ENCODE measurements around the gene DSC1.

DNA sequence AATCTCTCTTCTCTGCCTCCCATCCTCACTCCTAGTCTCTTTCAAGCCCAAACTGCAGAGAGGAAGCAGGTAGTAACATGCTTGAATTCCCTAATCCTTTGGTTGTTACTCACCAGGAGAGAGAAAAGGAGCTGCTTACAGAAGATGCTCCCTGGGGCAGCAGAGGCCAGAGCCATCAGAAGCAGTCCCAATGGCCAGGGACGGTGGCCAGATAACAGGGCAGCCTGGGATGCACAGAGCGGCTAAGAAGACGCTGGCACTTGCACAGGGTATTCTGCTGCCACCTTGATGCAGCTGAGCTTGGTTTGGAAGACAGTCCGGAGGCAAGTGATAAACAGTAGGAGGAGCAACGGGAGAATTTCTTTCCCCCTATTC, 250 bp downstream of the DSC1 start:
- TF ChIP-seq, protein P1, sequence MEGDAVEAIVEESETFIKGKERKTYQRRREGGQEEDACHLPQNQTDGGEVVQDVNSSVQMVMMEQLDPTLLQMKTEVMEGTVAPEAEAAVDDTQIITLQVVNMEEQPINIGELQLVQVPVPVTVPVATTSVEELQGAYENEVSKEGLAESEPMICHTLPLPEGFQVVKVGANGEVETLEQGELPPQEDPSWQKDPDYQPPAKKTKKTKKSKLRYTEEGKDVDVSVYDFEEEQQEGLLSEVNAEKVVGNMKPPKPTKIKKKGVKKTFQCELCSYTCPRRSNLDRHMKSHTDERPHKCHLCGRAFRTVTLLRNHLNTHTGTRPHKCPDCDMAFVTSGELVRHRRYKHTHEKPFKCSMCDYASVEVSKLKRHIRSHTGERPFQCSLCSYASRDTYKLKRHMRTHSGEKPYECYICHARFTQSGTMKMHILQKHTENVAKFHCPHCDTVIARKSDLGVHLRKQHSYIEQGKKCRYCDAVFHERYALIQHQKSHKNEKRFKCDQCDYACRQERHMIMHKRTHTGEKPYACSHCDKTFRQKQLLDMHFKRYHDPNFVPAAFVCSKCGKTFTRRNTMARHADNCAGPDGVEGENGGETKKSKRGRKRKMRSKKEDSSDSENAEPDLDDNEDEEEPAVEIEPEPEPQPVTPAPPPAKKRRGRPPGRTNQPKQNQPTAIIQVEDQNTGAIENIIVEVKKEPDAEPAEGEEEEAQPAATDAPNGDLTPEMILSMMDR (IDR thresholded peaks at IDR 0.05), result no peak
- TF ChIP-seq POLR2A (IDR thresholded peaks at IDR 0.05) (no peak), POLR2AphosphoS5 (IDR thresholded peaks at IDR 0.05) (no peak)
